SIG-M5 treated with dmso at 0.1 percent for 504 hours (cell line): ENCODE data around the gene GCLM.
"Not testable (repeated sequence)": the region's sequence is repeated elsewhere in the genome, so short reads cannot be mapped to it uniquely, and the experiment has no call there.

ENCODE experiments used
- DNase-seq: peaks from one replicate; lab custom pipeline; 2025; ENCODE audit not compliant: unreplicated experiment; lab: John Stamatoyannopoulos, UW

GCLM gene

GRCh38 chr1:93899543-93900207 is 9.6 kb downstream of the GCLM start:
- DNase-seq, result no peak

GRCh38 chr1:93888900-93889299 is 20.3 kb downstream of the GCLM start:
- no peak for DNase-seq

GRCh38 chr1:93882269-93882668 is 27.0 kb downstream of the GCLM start:
- DNase-seq, result no peak

GRCh38 chr1:93880731-93881130 is 28.5 kb downstream of the GCLM start:
- DNase-seq, result no peak

- peak; percentile 76 for DNase-seq
Measured at GRCh38 chr1:93878889-93879586, 30.2 kb downstream of the GCLM start, which contains the start of gene DNTTIP2. Gene DNTTIP2, minus strand, starts transcription at chr1:93879206. Its CDS starts 58 bp downstream, at chr1:93879148.

- no peak for DNase-seq
Measured at GRCh38 chr1:93878501-93878888, 30.7 kb downstream of the GCLM start.

- DNase-seq, result no peak
Measured at GRCh38 chr1:93877529-93877928, 31.7 kb downstream of the GCLM start.

- no peak for DNase-seq
Measured at GRCh38 chr1:93876244-93876643, 33.0 kb downstream of the GCLM start.

- DNase-seq, result peak; percentile 35
Measured at GRCh38 chr1:93874025-93874651, 35.1 kb downstream of the GCLM start.

- DNase-seq, result no peak
Measured at GRCh38 chr1:93871366-93871765, 37.9 kb downstream of the GCLM start.

- DNase-seq, result no peak
Measured at GRCh38 chr1:93869653-93870052, 39.6 kb downstream of the GCLM start.

GRCh38 chr1:93868492-93868891 is 40.7 kb downstream of the GCLM start:
- DNase-seq, result not testable (repeated sequence)

- DNase-seq, result no peak
Measured at GRCh38 chr1:93865253-93865652, 44.0 kb downstream of the GCLM start.

- no peak for DNase-seq
Measured at GRCh38 chr1:93864175-93864574, 45.1 kb downstream of the GCLM start.

GRCh38 chr1:93857653-93858052 is 51.6 kb downstream of the GCLM start:
- DNase-seq, result not testable (repeated sequence)

- not testable (repeated sequence) for DNase-seq
Measured at GRCh38 chr1:93855983-93856382, 53.2 kb downstream of the GCLM start.

GRCh38 chr1:93853940-93854339 is 55.3 kb downstream of the GCLM start:
- no peak for DNase-seq

GRCh38 chr1:93851878-93852277 is 57.4 kb downstream of the GCLM start:
- no peak for DNase-seq

GRCh38 chr1:93851327-93851712 is 57.9 kb downstream of the GCLM start:
- no peak for DNase-seq

GRCh38 chr1:93850687-93851326 is 58.4 kb downstream of the GCLM start:
- DNase-seq, result not testable (repeated sequence)

- no peak for DNase-seq
Measured at GRCh38 chr1:93848350-93848883, 60.8 kb downstream of the GCLM start.
